Nephron (organoid): Measurements from ENCODE around the gene MUSK.
"Not testable (repeated sequence)": the region's sequence is repeated elsewhere in the genome, so short reads cannot be mapped to it uniquely, and the experiment has no call there.

Experiments used
- H3K27ac Mint-ChIP-seq, 3 experiments: 2 replicates each; pipeline ENCODE4 v1.8.0; 2020; ENCODE audit warnings: mixed read lengths in 3 of 3, mild to moderate bottlenecking in 2 of 3, moderate library complexity in 1 of 3
- H3K27me3 Mint-ChIP-seq: 2 replicates; pipeline ENCODE4 v1.8.0; 2021; ENCODE audit warnings: low read depth, mild to moderate bottlenecking, moderate library complexity, mixed read lengths
- H3K36me3 Mint-ChIP-seq: 2 replicates; pipeline ENCODE4 v1.8.0; 2020; ENCODE audit warnings: low read depth, mixed read lengths
- H3K4me1 Mint-ChIP-seq: 2 replicates; pipeline ENCODE4 v1.8.0; 2020; ENCODE audit warnings: mixed read lengths
- H3K4me3 Mint-ChIP-seq, 3 experiments: 2 replicates each; pipeline ENCODE4 v1.8.0; 2020; ENCODE audit warnings: mild to moderate bottlenecking in 3 of 3, mixed read lengths in 3 of 3, moderate library complexity in 2 of 3
- H3K9me3 Mint-ChIP-seq: 2 replicates; pipeline ENCODE4 v1.8.0; 2020; ENCODE audit warnings: mixed read lengths
- CTCF ChIP-seq, 3 experiments: fragments of 200-600 bp; sonication (generic); IDR thresholded peaks; one replicate each; pipeline ENCODE4 v1.5.0; 2021; ENCODE audit warnings: antibody characterized with exemption in 3 of 3; ENCODE audit not compliant: unreplicated experiment in 3 of 3

The MUSK gene

DNA sequence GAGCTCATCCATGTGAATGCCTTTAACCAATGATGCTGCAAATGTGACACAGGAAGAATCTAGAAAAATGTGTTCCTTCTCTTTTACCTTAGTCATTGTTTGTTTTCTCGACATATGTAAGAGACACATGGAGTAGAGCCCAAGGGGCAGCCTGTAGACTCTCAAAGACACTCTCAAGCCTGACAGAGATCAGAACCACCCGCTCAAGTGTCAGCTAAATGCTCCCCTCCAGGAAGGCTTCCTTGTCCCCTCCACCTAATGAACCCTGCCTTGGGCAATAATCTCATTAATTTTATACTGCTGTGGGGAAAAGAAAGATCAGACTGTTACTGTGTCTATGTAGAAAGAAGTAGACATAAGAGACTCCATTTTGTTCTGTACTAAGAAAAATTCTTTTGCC, 157.4 kb downstream of the MUSK start:
- peaks cover 13% of the 10 kb centered on the region for H3K9me3 Mint-ChIP-seq

GRCh38 chr9:110826400-110826799, 157.8 kb downstream of the MUSK start:
- H3K9me3 Mint-ChIP-seq = peaks cover 13% of the 10 kb centered on the region
- not testable (repeated sequence) for H3K36me3 Mint-ChIP-seq, H3K27ac Mint-ChIP-seq, H3K4me1 Mint-ChIP-seq, H3K4me3 Mint-ChIP-seq, H3K27me3 Mint-ChIP-seq

More for the DNA sequence above, 157.4 kb downstream of the MUSK start:
- Mint-ChIP-seq H3K27ac (no peak overlapping the region), H3K27me3 (no peaks in the 10 kb centered on the region), H3K36me3 (no peaks in the 10 kb centered on the region), H3K4me3 (no peak overlapping the region), H3K4me1 (peaks cover 14% of the 10 kb centered on the region)
- TF ChIP-seq CTCF (IDR thresholded peaks at IDR 0.05; ENCODE audit: unreplicated experiment in 3 of 3) = no peak

DNA sequence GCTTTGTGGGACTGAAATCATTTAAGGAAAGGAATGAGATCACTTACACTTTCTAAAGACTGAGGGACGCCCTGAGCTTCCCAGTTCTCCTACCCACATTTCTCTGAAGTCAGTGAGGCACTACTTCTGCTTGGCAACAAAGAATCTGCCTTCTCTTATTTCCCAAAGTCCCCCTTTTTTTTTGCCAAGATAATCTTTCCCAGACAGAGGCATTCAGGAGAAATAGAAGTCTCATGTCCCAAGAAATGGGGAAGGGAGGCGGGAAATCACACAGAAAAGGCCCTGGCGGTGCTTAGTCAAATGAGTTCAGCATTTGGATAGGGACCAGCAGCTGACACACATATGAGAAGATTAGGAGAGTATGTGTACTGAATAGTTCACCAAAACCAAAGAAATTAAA, 159.7 kb downstream of the MUSK start:
- no peaks in the 10 kb centered on the region for H3K27me3 Mint-ChIP-seq
- H3K4me3 Mint-ChIP-seq = no peak overlapping the region
- H3K4me1 Mint-ChIP-seq = peaks cover 6% of the 10 kb centered on the region
- H3K9me3 Mint-ChIP-seq = peaks cover 13% of the 10 kb centered on the region
- H3K27ac Mint-ChIP-seq = peak overlapping the region in 1 of 3 experiments; percentile 11
- no peak for TF ChIP-seq CTCF (IDR thresholded peaks at IDR 0.05; ENCODE audit: unreplicated experiment in 3 of 3)
- no peaks in the 10 kb centered on the region for H3K36me3 Mint-ChIP-seq

GRCh38 chr9:110830495-110830894, 161.9 kb downstream of the MUSK start:
- TF ChIP-seq CTCF (IDR thresholded peaks at IDR 0.05; ENCODE audit: unreplicated experiment in 3 of 3) = no peak
- Mint-ChIP-seq H3K27me3 (no peaks in the 10 kb centered on the region), H3K36me3 (no peaks in the 10 kb centered on the region), H3K9me3 (peaks cover 4% of the 10 kb centered on the region), H3K4me1 (peaks cover 7% of the 10 kb centered on the region), H3K27ac (no peak overlapping the region), H3K4me3 (no peak overlapping the region)

DNA sequence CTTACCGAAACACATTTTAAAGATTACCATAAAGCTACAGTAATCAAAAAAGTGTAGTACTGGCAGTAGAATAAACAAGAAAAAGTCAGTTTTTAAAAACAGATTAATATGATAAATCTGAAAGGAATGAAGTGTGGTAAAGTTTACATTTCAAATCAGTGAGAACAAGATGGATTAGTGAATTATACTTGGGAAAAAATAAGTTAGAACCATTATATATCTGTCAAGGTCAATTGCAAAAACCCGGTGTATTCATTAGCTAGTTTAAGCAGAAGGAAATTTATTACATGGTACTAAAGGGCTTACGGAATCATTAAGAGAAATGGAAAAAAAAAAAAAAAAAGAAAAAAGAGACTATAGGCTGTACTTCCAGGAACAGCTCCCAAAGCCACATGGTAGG, 164.3 kb downstream of the MUSK start:
- no peaks in the 10 kb centered on the region for H3K36me3 Mint-ChIP-seq
- no peaks in the 10 kb centered on the region for H3K9me3 Mint-ChIP-seq
- H3K4me1 Mint-ChIP-seq = peaks cover 11% of the 10 kb centered on the region
- TF ChIP-seq CTCF (IDR thresholded peaks at IDR 0.05; ENCODE audit: unreplicated experiment in 3 of 3) = no peak
- H3K27ac Mint-ChIP-seq = no peak overlapping the region
- H3K27me3 Mint-ChIP-seq = no peaks in the 10 kb centered on the region
- H3K4me3 Mint-ChIP-seq = no peak overlapping the region

- Mint-ChIP-seq H3K36me3 (no peaks in the 10 kb centered on the region), H3K4me3 (no peak overlapping the region), H3K27ac (peak overlapping the region in 1 of 3 experiments; percentile 75), H3K9me3 (no peaks in the 10 kb centered on the region), H3K27me3 (no peaks in the 10 kb centered on the region), H3K4me1 (peaks cover 5% of the 10 kb centered on the region)
- TF ChIP-seq CTCF (IDR thresholded peaks at IDR 0.05; ENCODE audit: unreplicated experiment in 3 of 3) = no peak
Observed at GRCh38 chr9:110835404-110835803, 166.8 kb downstream of the MUSK start.
